ENCODE measurements around the gene SMYD3. TPM values are rescaled to one million over a fixed set of nuclear protein-coding genes. Genes with fewer than 3 reads are reported as not detected.

SMYD3 gene
- total RNA-seq, 1 experiment from 2014 or later = 25.5 TPM

DNA sequence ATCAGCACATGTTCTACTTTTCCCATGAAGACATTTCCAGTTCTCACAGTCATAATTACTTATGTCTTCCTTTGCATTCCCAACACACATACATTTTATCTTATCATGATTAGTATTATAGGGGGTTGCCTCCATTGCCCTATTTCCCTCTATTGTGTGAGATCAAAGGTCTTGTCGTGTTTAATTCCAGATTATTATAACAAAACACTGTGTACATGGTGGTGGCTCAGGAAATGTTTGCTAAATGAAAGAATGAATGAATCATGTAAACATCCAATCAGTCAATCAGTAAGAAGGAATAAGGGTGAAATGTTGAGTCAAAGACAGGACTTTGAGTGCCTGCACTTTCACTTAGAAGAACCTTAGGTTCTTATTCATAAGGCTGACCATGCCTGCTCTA, 376.0 kb downstream of the SMYD3 start:
- Mint-ChIP-seq H3K27ac (no peak overlapping the region), H3K36me3 (ENCODE audit: insufficient read depth in 1 of 3, low read depth in 3 of 3) (no peaks in the 10 kb centered on the region), H3K9me3 (no peaks in the 10 kb centered on the region), H3K4me3 (no peak overlapping the region), H3K27me3 (ENCODE audit: low read depth) (no peaks in the 10 kb centered on the region), H3K4me1 (no peaks in the 10 kb centered on the region)
- H4K8ac ChIP-seq (replicated peaks; ENCODE audit: insufficient read length, low read depth, low read length) = no peak overlapping the region
- no peak overlapping the region for H2BK15ac ChIP-seq (ENCODE audit: low read depth, low read length)
- no peaks in the 10 kb centered on the region for H3K23me2 ChIP-seq (ENCODE audit: insufficient read length, low read depth, low read length, poor library complexity, severe bottlenecking)
- H3T11ph ChIP-seq (ENCODE audit: low read length) = no peak overlapping the region
- no peaks in the 10 kb centered on the region for H3K9me3 ChIP-seq (ENCODE audit: control insufficient read depth, low read depth, low read length)
- H4K5ac ChIP-seq (ENCODE audit: insufficient read length, low read depth, low read length) = no peak overlapping the region
- H3K18ac ChIP-seq (ENCODE audit: insufficient read length, low read depth, low read length) = no peak overlapping the region
- no peaks in the 10 kb centered on the region for H3K79me2 ChIP-seq (ENCODE audit: insufficient read depth, low read length)
- no peak for DNase-seq
- no peak overlapping the region for H2BK5ac ChIP-seq (ENCODE audit: insufficient read length, low read length)
- H2BK12ac ChIP-seq (ENCODE audit: insufficient read length, low read depth, low read length) = no peak overlapping the region
- H2AFZ ChIP-seq (ENCODE audit: low read length) = no peak overlapping the region
- H3K27me3 ChIP-seq (ENCODE audit: insufficient read depth, low read length) = no peaks in the 10 kb centered on the region
- H2BK120ac ChIP-seq (ENCODE audit: low read depth, low read length, poor library complexity, severe bottlenecking) = no peak overlapping the region
- TF ChIP-seq, protein P1, sequence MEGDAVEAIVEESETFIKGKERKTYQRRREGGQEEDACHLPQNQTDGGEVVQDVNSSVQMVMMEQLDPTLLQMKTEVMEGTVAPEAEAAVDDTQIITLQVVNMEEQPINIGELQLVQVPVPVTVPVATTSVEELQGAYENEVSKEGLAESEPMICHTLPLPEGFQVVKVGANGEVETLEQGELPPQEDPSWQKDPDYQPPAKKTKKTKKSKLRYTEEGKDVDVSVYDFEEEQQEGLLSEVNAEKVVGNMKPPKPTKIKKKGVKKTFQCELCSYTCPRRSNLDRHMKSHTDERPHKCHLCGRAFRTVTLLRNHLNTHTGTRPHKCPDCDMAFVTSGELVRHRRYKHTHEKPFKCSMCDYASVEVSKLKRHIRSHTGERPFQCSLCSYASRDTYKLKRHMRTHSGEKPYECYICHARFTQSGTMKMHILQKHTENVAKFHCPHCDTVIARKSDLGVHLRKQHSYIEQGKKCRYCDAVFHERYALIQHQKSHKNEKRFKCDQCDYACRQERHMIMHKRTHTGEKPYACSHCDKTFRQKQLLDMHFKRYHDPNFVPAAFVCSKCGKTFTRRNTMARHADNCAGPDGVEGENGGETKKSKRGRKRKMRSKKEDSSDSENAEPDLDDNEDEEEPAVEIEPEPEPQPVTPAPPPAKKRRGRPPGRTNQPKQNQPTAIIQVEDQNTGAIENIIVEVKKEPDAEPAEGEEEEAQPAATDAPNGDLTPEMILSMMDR (conservative IDR thresholded peaks at IDR 0.05) = no peak
- WGBS (ENCODE audit: extremely low coverage, insufficient read length, low lambda C conversion rate) = no CpG with 5 or more reads among the region's 1 CpG
- H3K23ac ChIP-seq (ENCODE audit: insufficient read length, low read depth, low read length) = no peak overlapping the region
- no peak overlapping the region for H3K56ac ChIP-seq (ENCODE audit: insufficient read length, low read depth, low read length)
- no peak overlapping the region for H3K4ac ChIP-seq (ENCODE audit: low read depth, low read length)
- H3K4me2 ChIP-seq (ENCODE audit: insufficient read depth, insufficient read length, low read length) = no peak overlapping the region
- no peak overlapping the region for H2BK20ac ChIP-seq (ENCODE audit: low read depth, low read length, poor library complexity, severe bottlenecking)
- no peak overlapping the region for H3K27ac ChIP-seq (ENCODE audit: insufficient read length, low read depth, low read length)
- no peaks in the 10 kb centered on the region for H3K4me1 ChIP-seq (ENCODE audit: insufficient read depth, low read length)
- no peak overlapping the region for H2AK5ac ChIP-seq (ENCODE audit: insufficient read length, low read length)
- no peak overlapping the region for H4K91ac ChIP-seq (ENCODE audit: insufficient read length, low read depth, low read length)
- H3K14ac ChIP-seq (ENCODE audit: insufficient read depth, low read length) = no peak overlapping the region
- no peaks in the 10 kb centered on the region for H3K79me1 ChIP-seq (ENCODE audit: insufficient read depth, low read depth, low read length, poor library complexity, severe bottlenecking)
- H4K20me1 ChIP-seq (ENCODE audit: control insufficient read depth, insufficient read depth, insufficient read length) = no peaks in the 10 kb centered on the region
- no peak overlapping the region for H3K9ac ChIP-seq (ENCODE audit: extremely low read depth, insufficient read length, low read length)

Measured in H9 (cell line).